ENCODE measurements around the gene CCL16. TPM values are rescaled to one million over a fixed set of nuclear protein-coding genes. Genes with fewer than 3 reads are reported as not detected.

Gene CCL16
- total RNA-seq, 4 donors from 2014 or later, result 0.95 TPM; not detected in 3

- 87 to 91% methylated on average over 6 to 7 of the region's 7 CpGs for WGBS, 2 donors
- intact Hi-C loops (cut with DNase I), result loop anchor here (10.0 kb wide), 1 partner anchor 167 kb away; no protein-coding TSS in a partner anchor
- no peak for DNase-seq
- no peak for TF ChIP-seq CTCF (IDR thresholded peaks at IDR 0.05)
- no peak for TF ChIP-seq POLR2A (IDR thresholded peaks at IDR 0.05)
- H3K27ac ChIP-seq, result no peak overlapping the region
- H3K27me3 ChIP-seq, result no peaks in the 10 kb centered on the region
- H3K4me3 ChIP-seq, result no peak overlapping the region
- H3K9me3 ChIP-seq, result no peaks in the 10 kb centered on the region
- H3K36me3 ChIP-seq, result no peaks in the 10 kb centered on the region
- H3K4me1 ChIP-seq, result peaks cover 0 to 13% (median 8%) of the 10 kb centered on the region in 3 donors
Observed at GRCh38 chr17:35977509-35977908, 3.8 kb downstream of the CCL16 start.

GRCh38 chr17:35973333-35974260 is 7.7 kb downstream of the CCL16 start:
- H3K36me3 ChIP-seq, result no peaks in the 10 kb centered on the region
- H3K4me3 ChIP-seq, result no peak overlapping the region
- no peak for DNase-seq
- peaks cover 0 to 6% (median 0%) of the 10 kb centered on the region in 4 donors for H3K27me3 ChIP-seq
- H3K27ac ChIP-seq, result peak overlapping the region in 1 of 4 donors; percentile 14
- H3K9me3 ChIP-seq, result no peaks in the 10 kb centered on the region
- no peak for TF ChIP-seq POLR2A (IDR thresholded peaks at IDR 0.05)
- no peak for TF ChIP-seq CTCF (IDR thresholded peaks at IDR 0.05)
- WGBS, 2 donors, result 27 to 31% methylated on average over 10 of the region's 10 CpGs
- intact Hi-C loops (cut with DNase I), result loop anchor here (10.0 kb wide), 1 partner anchor 171 kb away; no protein-coding TSS in a partner anchor
- peaks cover 0 to 13% (median 8%) of the 10 kb centered on the region in 3 donors for H3K4me1 ChIP-seq

- TF ChIP-seq POLR2A (IDR thresholded peaks at IDR 0.05) (no peak), CTCF (IDR thresholded peaks at IDR 0.05) (no peak)
- peak overlapping the region in 1 of 4 donors; percentile 9 for H3K27ac ChIP-seq
- H3K4me1 ChIP-seq, result peaks cover 0 to 13% (median 8%) of the 10 kb centered on the region in 3 donors
- 57 to 76% methylated on average over 4 of the region's 4 CpGs for WGBS, 2 donors
- H3K9me3 ChIP-seq, result no peaks in the 10 kb centered on the region
- H3K36me3 ChIP-seq, result no peaks in the 10 kb centered on the region
- H3K4me3 ChIP-seq, result no peak overlapping the region
- no peak for DNase-seq
- H3K27me3 ChIP-seq, result peaks cover 0 to 6% (median 0%) of the 10 kb centered on the region in 4 donors
- intact Hi-C loops (cut with DNase I), result loop anchor here (10.0 kb wide), 1 partner anchor 172 kb away; no protein-coding TSS in a partner anchor
Observed at GRCh38 chr17:35972945-35973332, 8.4 kb downstream of the CCL16 start.

GRCh38 chr17:35972535-35972934 is 8.8 kb downstream of the CCL16 start:
- peaks cover 0 to 6% (median 0%) of the 10 kb centered on the region in 4 donors for H3K27me3 ChIP-seq
- no peak overlapping the region for H3K4me3 ChIP-seq
- peak overlapping the region in 1 of 4 donors; percentile 9 for H3K27ac ChIP-seq
- WGBS, 2 donors, result 71 to 77% methylated on average over 5 to 6 of the region's 6 CpGs
- H3K36me3 ChIP-seq, result no peaks in the 10 kb centered on the region
- H3K4me1 ChIP-seq, result peaks cover 0 to 13% (median 8%) of the 10 kb centered on the region in 3 donors
- intact Hi-C loops (cut with DNase I), result loop anchor here (10.0 kb wide), 1 partner anchor 172 kb away; no protein-coding TSS in a partner anchor
- no peak for DNase-seq
- no peaks in the 10 kb centered on the region for H3K9me3 ChIP-seq
- TF ChIP-seq CTCF (IDR thresholded peaks at IDR 0.05) (no peak), POLR2A (IDR thresholded peaks at IDR 0.05) (no peak)

- Histone ChIP-seq H3K36me3 (no peaks in the 10 kb centered on the region), H3K4me3 (no peak overlapping the region), H3K27ac (no peak overlapping the region), H3K9me3 (no peaks in the 10 kb centered on the region), H3K27me3 (peaks cover 0 to 6% (median 0%) of the 10 kb centered on the region in 4 donors), H3K4me1 (peaks cover 0 to 13% (median 8%) of the 10 kb centered on the region in 3 donors)
- intact Hi-C loops (cut with DNase I), result loop anchor here (10.0 kb wide), 1 partner anchor 173 kb away; no protein-coding TSS in a partner anchor
- DNase-seq, result no peak
- WGBS, 2 donors, result 79 to 88% methylated on average over 1 of the region's 1 CpG
- TF ChIP-seq CTCF (IDR thresholded peaks at IDR 0.05), result no peak
- TF ChIP-seq POLR2A (IDR thresholded peaks at IDR 0.05), result no peak
Observed at GRCh38 chr17:35972066-35972465, 9.2 kb downstream of the CCL16 start.
